HepG2 (cell line): ENCODE measurements around the gene AMN. TPM values are rescaled to one million over a fixed set of nuclear protein-coding genes. Genes with fewer than 3 reads are reported as not detected.

Source experiments
- ATAC-seq: fragments of 200-7000 bp; cut with Tn5 transposase; 3 replicates; pipeline ENCODE4 v1.9.1; 2020; ENCODE audit warnings: mild to moderate bottlenecking, moderate library complexity
- BruUV-seq: library from RNA; stranded (reverse); fragments of 400-500 nt; replicated peaks from 2 replicates; lab custom pipeline; 2021; lab: Mats Ljungman, UMichigan
- CTCF ChIA-PET: fragments of 300-600 bp; formaldehyde crosslinking; extraction: SDS; loops from one replicate; lab custom pipeline; 2021; ENCODE audit warnings: low total read pairs, inconsistent platforms, low intra/inter-chr PET ratio; lab: Yijun Ruan, JAX
- POLR2A ChIA-PET: fragments of 350-600 bp; sonication (Branson Sonifier 250); formaldehyde crosslinking; loops from one replicate; lab custom pipeline; 2020; ENCODE audit warnings: antibody characterized with exemption, inconsistent platforms; lab: Yijun Ruan, JAX
- DNase-seq: peaks from one replicate; pipeline ENCODE4 v3.0.0-alpha.2; 2015; ENCODE audit warnings: low spot score
- FAIRE-seq: peaks from 3 replicates; lab custom pipeline; 2011; peaks lifted over from hg19 to GRCh38; lab: Jason Lieb, UNC
- H2AFZ ChIP-seq: one replicate; pipeline ENCODE4 v1.6.1; 2011; ENCODE audit warnings: low read length, inconsistent platforms
- H3K27ac ChIP-seq: fragments of 300-600 bp; 3 replicates; pipeline ENCODE4 v1.8.0; 2011; ENCODE audit warnings: mixed run types, mild to moderate bottlenecking, mixed read lengths, low read length, inconsistent platforms; ENCODE audit not compliant: insufficient read depth; ENCODE audit errors: extremely low read length
- H3K27me3 ChIP-seq, 2 experiments: fragments of 200-600 bp in 1 of 2; 2 replicates in 1 of 2; 3 replicates in 1 of 2; pipeline versions ENCODE4 v1.6.0 to v1.8.0; 2011; ENCODE audit warnings: low read length in 2 of 2, mild to moderate bottlenecking in 2 of 2, moderate library complexity in 2 of 2, inconsistent platforms in 1 of 2; ENCODE audit not compliant: insufficient read depth in 2 of 2, control insufficient read depth in 1 of 2
- H3K36me3 ChIP-seq, 2 experiments: fragments of 200-600 bp in 1 of 2; replicated peaks in 1 of 2; 2 replicates in 1 of 2; 3 replicates in 1 of 2; pipeline versions ENCODE4 v1.5.1 to v1.8.0; 2011; ENCODE audit warnings: low read length in 2 of 2, inconsistent platforms in 1 of 2; ENCODE audit not compliant: insufficient read depth in 2 of 2, control insufficient read depth in 1 of 2
- H3K4me1 ChIP-seq: 2 replicates; pipeline ENCODE4 v1.5.1; 2012; ENCODE audit warnings: low read length, inconsistent platforms; ENCODE audit not compliant: insufficient read depth
- H3K4me2 ChIP-seq: 2 replicates; pipeline ENCODE4 v1.6.0; 2011; ENCODE audit warnings: low read depth, low read length, inconsistent platforms
- H3K4me3 ChIP-seq, 3 experiments: fragments of 200-600 bp in 1 of 3; sonication (generic), shearing (Covaris generic) in 1 of 3; replicated peaks in 1 of 3; 2 replicates each; pipeline ENCODE4 v1.5.1; 2011 to 2016; ENCODE audit warnings: low read length in 3 of 3, inconsistent platforms in 2 of 3, low read depth in 2 of 3, mild to moderate bottlenecking in 2 of 3, control low read depth in 1 of 3, mixed read lengths in 1 of 3; ENCODE audit not compliant: insufficient read depth in 1 of 3
- H3K79me2 ChIP-seq: one replicate; pipeline ENCODE4 v1.6.1; 2011; ENCODE audit warnings: low read length, inconsistent platforms; ENCODE audit not compliant: insufficient read depth
- H3K9ac ChIP-seq: 2 replicates; pipeline ENCODE4 v1.6.0; 2011; ENCODE audit warnings: mild to moderate bottlenecking, low read depth, low read length, inconsistent platforms; ENCODE audit not compliant: insufficient read depth
- H3K9me3 ChIP-seq: 2 replicates; pipeline ENCODE4 v1.5.1; 2012; ENCODE audit warnings: mild to moderate bottlenecking, low read length
- H4K20me1 ChIP-seq: 2 replicates; pipeline ENCODE4 v1.6.0; 2011; ENCODE audit warnings: inconsistent platforms, mild to moderate bottlenecking, low read length, moderate library complexity; ENCODE audit not compliant: insufficient read depth
- AHR ChIP-seq: IDR thresholded peaks from 2 replicates; pipeline ENCODE4 v1.6.1; 2018; ENCODE audit warnings: missing genetic modification reagents, missing compliant biosample characterization
- FOXA3 ChIP-seq: IDR thresholded peaks from 2 replicates; pipeline ENCODE4 v1.6.1; 2016; ENCODE audit warnings: missing genetic modification reagents, missing compliant biosample characterization
- MED13 ChIP-seq: sonication (generic); formaldehyde crosslinking; IDR thresholded peaks from 2 replicates; pipeline ENCODE4 v1.5.0; 2020; ENCODE audit warnings: missing genetic modification reagents
- NFIB ChIP-seq: sonication (generic); formaldehyde crosslinking; IDR thresholded peaks from 2 replicates; pipeline ENCODE4 v1.9.0; 2021; ENCODE audit warnings: missing genetic modification reagents, mild to moderate bottlenecking, borderline replicate concordance
- RELA ChIP-seq: sonication (generic); formaldehyde crosslinking; IDR thresholded peaks from 2 replicates; pipeline ENCODE4 v1.4.0; 2020; ENCODE audit warnings: missing genetic modification reagents
- SIX1 ChIP-seq: sonication (generic); formaldehyde crosslinking; IDR thresholded peaks from 2 replicates; pipeline ENCODE4 v1.4.0; 2020; ENCODE audit warnings: missing genetic modification reagents, borderline replicate concordance
- SMARCC2 ChIP-seq: fragments of 450-650 bp; IDR thresholded peaks from 2 replicates; pipeline ENCODE4 v1.6.1; 2017; ENCODE audit warnings: antibody characterized with exemption, mild to moderate bottlenecking
- ZNF234 ChIP-seq: sonication (generic); formaldehyde crosslinking; conservative IDR thresholded peaks from 2 replicates; pipeline ENCODE4 v1.5.1; 2020; ENCODE audit warnings: mild to moderate bottlenecking, missing genetic modification reagents
- ZNF839 ChIP-seq: sonication (generic); formaldehyde crosslinking; IDR thresholded peaks from 2 replicates; pipeline ENCODE4 v1.4.0; 2020; ENCODE audit warnings: missing genetic modification reagents, mild to moderate bottlenecking, borderline replicate concordance
- WGBS: methylation state at CpG from one replicate; pipeline ENCODE4 v1.1.6; 2017; ENCODE audit warnings: low lambda C conversion rate; 5-methylcytosine and 5-hydroxymethylcytosine counted together
- in situ Hi-C: cut with HindIII; loops from 2 replicates; pipeline ENCODE4 v1.10.0; 2017; ENCODE audit warnings: low pct_unique_long_range_greater_than_20kb; ENCODE audit not compliant: extremely low pct_ligation_motif_present
- intact Hi-C: fragments of 100-400 bp; cut with micrococcal nuclease; formaldehyde crosslinking; loops from one replicate; pipeline ENCODE4 v1.10.0; 2022; ENCODE audit not compliant: unreplicated experiment
- polyA plus RNA-seq, 8 experiments: library from polyadenylated mRNA; depleted of rRNA in 3 of 8; stranded (reverse) in 7 of 8; unstranded in 1 of 8; fragments of >200 nt; fragmentation: Illumina TruSeq in 4 of 8; extraction: Trizol in 4 of 8; gene quantifications; 2 replicates each; pipeline versions ENCODE4 v1.2.1 to v1.2.3, GENCODE V29; 2011 to 2016; ENCODE audit warnings: low read depth in 4 of 8, missing spikeins in 1 of 8, mixed read lengths in 1 of 8; ENCODE audit not compliant: insufficient read depth in 1 of 8
- total RNA-seq, 5 experiments: library from RNA; depleted of rRNA; stranded (reverse); fragments of >200 nt; fragmentation: Illumina TruSeq; extraction: Trizol; gene quantifications; 2 replicates each; pipeline ENCODE4 v1.2.3, GENCODE V29; 2016; ENCODE audit warnings: low read depth in 1 of 5

The AMN gene
- total and polyA plus RNA-seq, 2 of the 13 experiments (the other 11 are each of a cell fraction or from before 2014, with no cell fraction given), result 9.8 to 33.1 TPM

DNA sequence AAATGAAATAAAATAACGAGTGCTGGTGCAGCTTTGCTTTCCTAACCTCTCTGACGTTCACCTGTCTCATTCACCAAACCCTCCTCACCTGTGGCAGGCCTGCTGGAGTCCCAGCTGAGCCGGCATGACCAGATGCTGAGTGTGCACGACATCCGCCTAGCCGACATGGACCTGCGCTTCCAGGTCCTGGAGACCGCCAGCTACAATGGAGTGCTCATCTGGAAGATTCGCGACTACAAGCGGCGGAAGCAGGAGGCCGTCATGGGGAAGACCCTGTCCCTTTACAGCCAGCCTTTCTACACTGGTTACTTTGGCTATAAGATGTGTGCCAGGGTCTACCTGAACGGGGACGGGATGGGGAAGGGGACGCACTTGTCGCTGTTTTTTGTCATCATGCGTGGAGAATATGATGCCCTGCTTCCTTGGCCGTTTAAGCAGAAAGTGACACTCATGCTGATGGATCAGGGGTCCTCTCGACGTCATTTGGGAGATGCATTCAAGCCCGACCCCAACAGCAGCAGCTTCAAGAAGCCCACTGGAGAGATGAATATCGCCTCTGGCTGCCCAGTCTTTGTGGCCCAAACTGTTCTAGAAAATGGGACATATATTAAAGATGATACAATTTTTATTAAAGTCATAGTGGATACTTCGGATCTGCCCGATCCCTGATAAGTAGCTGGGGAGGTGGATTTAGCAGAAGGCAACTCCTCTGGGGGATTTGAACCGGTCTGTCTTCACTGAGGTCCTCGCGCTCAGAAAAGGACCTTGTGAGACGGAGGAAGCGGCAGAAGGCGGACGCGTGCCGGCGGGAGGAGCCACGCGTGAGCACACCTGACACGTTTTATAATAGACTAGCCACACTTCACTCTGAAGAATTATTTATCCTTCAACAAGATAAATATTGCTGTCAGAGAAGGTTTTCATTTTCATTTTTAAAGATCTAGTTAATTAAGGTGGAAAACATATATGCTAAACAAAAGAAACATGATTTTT, 17.1 kb upstream of the AMN start:
- H3K36me3 ChIP-seq, result peaks cover 3 to 7% of the 10 kb centered on the region in 2 experiments; a peak in 3 of 5 replicates
- H3K79me2 ChIP-seq, result no peaks in the 10 kb centered on the region
- DNase-seq (no peak), ATAC-seq (no peak)
- H3K27me3 ChIP-seq, result no peaks in the 10 kb centered on the region
- no peak overlapping the region for H3K9ac ChIP-seq
- H3K4me2 ChIP-seq, result no peak overlapping the region
- BruUV-seq, result no TSS peak
- no peaks in the 10 kb centered on the region for H3K9me3 ChIP-seq
- intact Hi-C loops, result no loop called here
- CTCF ChIA-PET, result no interaction called here
- no peak for TF ChIP-seq AHR
- no peak for TF ChIP-seq ZNF234 (CRISPR knock-in tag)
- TF ChIP-seq NFIB (CRISPR knock-in tag), result no peak
- TF ChIP-seq RELA (CRISPR knock-in tag), result no peak
- TF ChIP-seq, all 625 proteins: peak for 0
- POLR2A ChIA-PET, result no interaction called here
- H2AFZ ChIP-seq, result no peak overlapping the region
- no peaks in the 10 kb centered on the region for H3K4me1 ChIP-seq
- in situ Hi-C loops, result no loop called here
- H4K20me1 ChIP-seq, result no peaks in the 10 kb centered on the region
- no peak overlapping the region for H3K4me3 ChIP-seq
- FAIRE-seq, result no peak
- WGBS, result 99% methylated on average over 38 of the region's 38 CpGs
- no peak overlapping the region for H3K27ac ChIP-seq

DNA sequence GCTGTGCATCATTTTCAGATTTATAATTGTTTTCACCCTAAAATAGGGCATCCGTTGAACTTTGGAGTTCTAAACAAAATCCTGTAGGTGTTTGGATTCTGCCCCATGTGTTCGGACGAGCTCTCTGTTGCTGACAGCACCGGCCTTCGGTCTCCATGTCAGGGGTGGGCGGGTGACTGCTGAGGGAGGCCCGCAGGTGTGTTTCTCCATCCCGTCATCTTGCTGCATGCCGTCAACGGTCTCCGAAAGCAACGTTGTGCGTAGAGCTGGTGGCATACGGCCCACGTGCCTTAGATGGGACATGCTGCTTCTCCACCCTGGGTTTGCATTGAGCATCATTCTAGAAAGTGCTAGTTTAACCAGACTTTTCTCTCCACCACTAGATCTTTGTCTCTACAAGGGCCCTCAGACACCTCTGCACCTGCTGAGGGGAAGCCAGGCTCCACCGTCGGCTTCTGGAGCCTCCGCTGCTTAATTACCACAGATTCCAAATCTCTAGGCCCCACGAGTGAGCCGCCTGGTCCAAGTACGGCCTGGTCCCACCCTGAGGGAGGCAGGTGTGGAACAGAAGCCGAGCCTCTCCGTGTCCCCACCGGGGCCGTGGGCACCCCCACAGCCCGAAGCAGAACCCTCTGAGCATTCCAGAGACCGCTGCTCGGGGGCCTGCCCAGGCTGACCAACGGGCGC, 15.7 kb upstream of the AMN start:
- no TSS peak for BruUV-seq
- FAIRE-seq, result no peak
- 94% methylated on average over 18 of the region's 30 CpGs for WGBS

More for the DNA sequence above, 15.7 kb upstream of the AMN start:
- DNase-seq, result no peak
- peaks cover 3 to 7% of the 10 kb centered on the region in 2 experiments; a peak in 3 of 5 replicates for H3K36me3 ChIP-seq
- intact Hi-C loops, result no loop called here
- no peak overlapping the region for H2AFZ ChIP-seq
- no peak overlapping the region for H3K4me3 ChIP-seq
- H3K4me1 ChIP-seq, result no peaks in the 10 kb centered on the region
- no peaks in the 10 kb centered on the region for H3K27me3 ChIP-seq
- TF ChIP-seq SIX1 (CRISPR knock-in tag), result no peak
- TF ChIP-seq SMARCC2, result no peak
- TF ChIP-seq ZNF839 (CRISPR knock-in tag), result no peak
- TF ChIP-seq MED13 (CRISPR knock-in tag), result no peak
- TF ChIP-seq FOXA3 (CRISPR knock-in tag), result no peak
- H4K20me1 ChIP-seq, result no peaks in the 10 kb centered on the region
- H3K27ac ChIP-seq, result no peak overlapping the region
- in situ Hi-C loops, result no loop called here
- no peak overlapping the region for H3K9ac ChIP-seq
- H3K79me2 ChIP-seq, result no peaks in the 10 kb centered on the region
- no peaks in the 10 kb centered on the region for H3K9me3 ChIP-seq
- CTCF ChIA-PET, result no interaction called here
- H3K4me2 ChIP-seq, result no peak overlapping the region
- no peak for ATAC-seq
- POLR2A ChIA-PET, result no interaction called here
